ENCODE measurements around the gene LIAS.
"Not testable (repeated sequence)": the region's sequence is repeated elsewhere in the genome, so short reads cannot be mapped to it uniquely, and the experiment has no call there.

LIAS gene

GRCh38 chr4:39495446-39496213 is 36.8 kb downstream of the LIAS start:
- H3K36me3 ChIP-seq, result peaks cover 9 to 23% (median 19%) of the 10 kb centered on the region in 3 donors
- DNase-seq, result peak in 1 of 2 donors; percentile 34
- no peaks in the 10 kb centered on the region for H3K4me1 ChIP-seq
- TF ChIP-seq CTCF (IDR thresholded peaks at IDR 0.05), result no peak
- no peaks in the 10 kb centered on the region for H3K9me3 ChIP-seq
- intact Hi-C loops (cut with DNase I; ENCODE audit: low total_unique reads), result no loop called here
- no peaks in the 10 kb centered on the region for H3K27me3 ChIP-seq
- no peak overlapping the region for H3K4me3 ChIP-seq
- no peak overlapping the region for H3K27ac ChIP-seq

GRCh38 chr4:39497909-39498726 is 39.3 kb downstream of the LIAS start:
- TF ChIP-seq CTCF (IDR thresholded peaks at IDR 0.05), result no peak
- Histone ChIP-seq H3K4me1 (peaks cover 0 to 18% (median 2%) of the 10 kb centered on the region in 4 donors), H3K27ac (no peak overlapping the region), H3K36me3 (peaks cover 16 to 41% (median 31%) of the 10 kb centered on the region in 3 donors), H3K9me3 (no peaks in the 10 kb centered on the region), H3K4me3 (no peak overlapping the region), H3K27me3 (no peaks in the 10 kb centered on the region)
- intact Hi-C loops (cut with DNase I; ENCODE audit: low total_unique reads), result no loop called here
- DNase-seq, result no peak

GRCh38 chr4:39498727-39499020 is 39.8 kb downstream of the LIAS start:
- intact Hi-C loops (cut with DNase I; ENCODE audit: low total_unique reads), result no loop called here
- H3K27ac ChIP-seq, result no peak overlapping the region
- no peak for DNase-seq
- H3K9me3 ChIP-seq, result no peaks in the 10 kb centered on the region
- H3K27me3 ChIP-seq, result no peaks in the 10 kb centered on the region
- no peak for TF ChIP-seq CTCF (IDR thresholded peaks at IDR 0.05)
- H3K36me3 ChIP-seq, result peaks cover 21 to 46% (median 37%) of the 10 kb centered on the region in 3 donors
- no peak overlapping the region for H3K4me3 ChIP-seq
- H3K4me1 ChIP-seq, result peaks cover 0 to 18% (median 2%) of the 10 kb centered on the region in 4 donors

GRCh38 chr4:39502019-39502663 is 43.3 kb downstream of the LIAS start:
- Histone ChIP-seq H3K4me3 (no peak overlapping the region), H3K4me1 (peaks cover 0 to 20% (median 2%) of the 10 kb centered on the region in 4 donors), H3K9me3 (no peaks in the 10 kb centered on the region), H3K36me3 (peaks cover 47 to 80% (median 72%) of the 10 kb centered on the region in 3 donors), H3K27me3 (no peaks in the 10 kb centered on the region), H3K27ac (peak overlapping the region; percentile 63)
- no peak for DNase-seq
- no peak for TF ChIP-seq CTCF (IDR thresholded peaks at IDR 0.05)
- intact Hi-C loops (cut with DNase I; ENCODE audit: low total_unique reads), result no loop called here

GRCh38 chr4:39502664-39503035 is 43.8 kb downstream of the LIAS start:
- peak; percentile 62 to 70 for DNase-seq
- H3K27me3 ChIP-seq; H3K9me3 ChIP-seq; H3K4me3 ChIP-seq; intact Hi-C loops (cut with DNase I; ENCODE audit: low total_unique reads): not testable (repeated sequence)
- Histone ChIP-seq H3K36me3 (peaks cover 52 to 85% (median 77%) of the 10 kb centered on the region in 3 donors), H3K4me1 (peaks cover 0 to 22% (median 2%) of the 10 kb centered on the region in 4 donors), H3K27ac (peak overlapping the region; percentile 63)
